ENCODE results near the gene COASY. TPM values are rescaled to one million over a fixed set of nuclear protein-coding genes. Genes with fewer than 3 reads are reported as not detected.

The COASY gene
- total RNA-seq = 13.0 and 13.4 TPM in 2 replicates

DNA sequence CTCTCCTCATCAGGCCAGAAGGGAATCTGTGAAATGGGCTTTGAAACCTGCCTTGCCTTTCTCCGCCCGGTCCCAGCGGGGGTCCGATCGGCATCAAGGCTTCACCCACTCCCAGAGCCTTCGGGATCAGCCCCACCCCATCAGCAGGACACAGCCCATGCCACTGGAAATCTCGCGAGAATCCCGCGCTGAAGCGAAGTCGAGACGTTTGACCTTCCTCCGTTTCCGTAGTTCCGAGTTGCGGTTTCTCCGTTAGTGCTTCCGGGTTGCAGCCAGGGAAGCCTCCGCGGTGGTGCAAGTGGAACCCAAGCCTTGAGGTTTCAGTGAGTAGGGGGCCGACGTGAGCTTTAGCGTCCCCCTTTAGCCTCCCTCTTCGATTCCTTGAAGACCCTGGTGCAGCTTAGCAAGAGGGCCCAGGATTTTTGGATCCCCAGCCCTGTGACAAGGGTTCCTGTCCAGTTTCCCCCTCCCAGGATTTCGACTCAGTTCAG, at the start of gene COASY:
TSS of gene COASY (plus strand) at position 252 of the 491 bp plus-strand sequence. CDS start 475 bp downstream, outside the sequence.
- DNase-seq (ENCODE audit: insufficient read length, low spot score, missing footprints) = peak; percentile 100
- Histone ChIP-seq H3K79me2 (ENCODE audit: insufficient read depth, low read length) (peaks cover 44% of the 10 kb centered on the region), H3K4me2 (ENCODE audit: insufficient read depth, low read length) (peak within 1 kb of the TSS; percentile 88), H2AFZ (ENCODE audit: low read length) (peak within 1 kb of the TSS; percentile 84), H3K27me3 (ENCODE audit: insufficient read depth, low read length) (no peaks in the 10 kb centered on the region), H3K27ac (ENCODE audit: low read depth, low read length) (peak within 1 kb of the TSS; percentile 90), H3K4me3 (ENCODE audit: insufficient read depth, low read length) (peak within 1 kb of the TSS; percentile 93), H4K20me1 (ENCODE audit: insufficient read depth, low read length) (no peaks in the 10 kb centered on the region), H3K36me3 (ENCODE audit: insufficient read depth, low read length) (peaks cover 31% of the 10 kb centered on the region), H3K4me1 (ENCODE audit: insufficient read depth, low read length) (peaks cover 24% of the 10 kb centered on the region), H3K9me3 (ENCODE audit: low read depth, low read length) (no peaks in the 10 kb centered on the region)
- TF ChIP-seq, protein P1, sequence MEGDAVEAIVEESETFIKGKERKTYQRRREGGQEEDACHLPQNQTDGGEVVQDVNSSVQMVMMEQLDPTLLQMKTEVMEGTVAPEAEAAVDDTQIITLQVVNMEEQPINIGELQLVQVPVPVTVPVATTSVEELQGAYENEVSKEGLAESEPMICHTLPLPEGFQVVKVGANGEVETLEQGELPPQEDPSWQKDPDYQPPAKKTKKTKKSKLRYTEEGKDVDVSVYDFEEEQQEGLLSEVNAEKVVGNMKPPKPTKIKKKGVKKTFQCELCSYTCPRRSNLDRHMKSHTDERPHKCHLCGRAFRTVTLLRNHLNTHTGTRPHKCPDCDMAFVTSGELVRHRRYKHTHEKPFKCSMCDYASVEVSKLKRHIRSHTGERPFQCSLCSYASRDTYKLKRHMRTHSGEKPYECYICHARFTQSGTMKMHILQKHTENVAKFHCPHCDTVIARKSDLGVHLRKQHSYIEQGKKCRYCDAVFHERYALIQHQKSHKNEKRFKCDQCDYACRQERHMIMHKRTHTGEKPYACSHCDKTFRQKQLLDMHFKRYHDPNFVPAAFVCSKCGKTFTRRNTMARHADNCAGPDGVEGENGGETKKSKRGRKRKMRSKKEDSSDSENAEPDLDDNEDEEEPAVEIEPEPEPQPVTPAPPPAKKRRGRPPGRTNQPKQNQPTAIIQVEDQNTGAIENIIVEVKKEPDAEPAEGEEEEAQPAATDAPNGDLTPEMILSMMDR (IDR thresholded peaks at IDR 0.05; ENCODE audit: extremely low read depth, low read depth, low read length) = no peak

DNA sequence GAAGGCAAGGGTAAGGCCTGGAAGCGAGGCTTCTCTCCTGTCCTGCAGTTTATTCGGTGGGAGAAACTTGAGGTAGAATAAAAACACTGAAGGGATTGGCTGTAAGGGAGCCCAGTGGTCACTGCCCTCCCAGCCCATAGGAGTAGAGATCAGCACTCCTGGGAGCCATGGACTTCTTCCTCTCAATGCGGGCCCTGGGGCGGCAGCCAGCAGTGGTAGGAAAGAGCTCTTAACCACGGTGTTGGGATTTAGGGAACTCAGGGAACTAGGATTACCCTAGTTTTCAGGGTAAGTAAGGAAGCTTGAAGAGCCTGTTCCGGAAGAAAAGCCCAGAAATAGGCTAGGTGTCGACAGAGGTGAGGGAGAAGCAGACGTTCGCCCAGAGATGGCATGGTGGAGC, 49.7 kb upstream of the COASY start:
- Histone ChIP-seq H3K27me3 (ENCODE audit: insufficient read depth, low read length) (no peaks in the 10 kb centered on the region), H3K4me1 (ENCODE audit: insufficient read depth, low read length) (peaks cover 7% of the 10 kb centered on the region), H3K27ac (ENCODE audit: low read depth, low read length) (no peak overlapping the region), H3K36me3 (ENCODE audit: insufficient read depth, low read length) (peaks cover 47% of the 10 kb centered on the region), H3K9me3 (ENCODE audit: low read depth, low read length) (no peaks in the 10 kb centered on the region), H3K4me3 (ENCODE audit: insufficient read depth, low read length) (no peak overlapping the region), H4K20me1 (ENCODE audit: insufficient read depth, low read length) (no peaks in the 10 kb centered on the region), H2AFZ (ENCODE audit: low read length) (no peak overlapping the region), H3K79me2 (ENCODE audit: insufficient read depth, low read length) (no peaks in the 10 kb centered on the region), H3K4me2 (ENCODE audit: insufficient read depth, low read length) (no peak overlapping the region)
- TF ChIP-seq, protein P1 (IDR thresholded peaks at IDR 0.05; ENCODE audit: extremely low read depth, low read depth, low read length) = no peak
- no peak for DNase-seq (ENCODE audit: insufficient read length, low spot score, missing footprints)

- Histone ChIP-seq H4K20me1 (ENCODE audit: insufficient read depth, low read length) (no peaks in the 10 kb centered on the region), H3K4me3 (ENCODE audit: insufficient read depth, low read length) (no peak overlapping the region), H3K79me2 (ENCODE audit: insufficient read depth, low read length) (no peaks in the 10 kb centered on the region), H3K27ac (ENCODE audit: low read depth, low read length) (no peak overlapping the region), H2AFZ (ENCODE audit: low read length) (peak overlapping the region; percentile 25), H3K36me3 (ENCODE audit: insufficient read depth, low read length) (peaks cover 42% of the 10 kb centered on the region), H3K4me1 (ENCODE audit: insufficient read depth, low read length) (peaks cover 13% of the 10 kb centered on the region), H3K4me2 (ENCODE audit: insufficient read depth, low read length) (no peak overlapping the region), H3K27me3 (ENCODE audit: insufficient read depth, low read length) (no peaks in the 10 kb centered on the region), H3K9me3 (ENCODE audit: low read depth, low read length) (no peaks in the 10 kb centered on the region)
- TF ChIP-seq, protein P1 (IDR thresholded peaks at IDR 0.05; ENCODE audit: extremely low read depth, low read depth, low read length) = no peak
- peak; percentile 19 for DNase-seq (ENCODE audit: insufficient read length, low spot score, missing footprints)
Observed at GRCh38 chr17:42512733-42513251, 49.2 kb upstream of the COASY start.

DNA sequence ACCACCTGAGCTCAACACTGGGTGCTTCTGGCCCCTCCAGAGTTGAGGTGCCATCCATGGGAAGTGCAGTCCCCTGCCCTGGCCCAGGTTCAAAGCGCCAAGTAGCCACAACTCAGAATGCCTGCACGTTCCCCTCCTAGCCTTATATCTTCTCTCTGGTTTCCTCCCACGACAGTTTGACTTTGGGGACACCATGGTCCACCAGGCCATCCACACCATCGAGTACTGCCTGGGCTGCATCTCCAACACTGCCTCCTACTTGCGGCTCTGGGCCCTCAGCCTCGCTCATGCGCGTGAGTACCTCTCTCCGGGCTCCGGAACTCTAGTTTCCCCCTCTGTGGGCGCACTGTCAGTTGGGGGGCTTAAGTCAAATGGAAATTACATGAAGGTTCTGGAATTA, 48.3 kb upstream of the COASY start:
- Histone ChIP-seq H3K36me3 (ENCODE audit: insufficient read depth, low read length) (peaks cover 33% of the 10 kb centered on the region), H3K4me2 (ENCODE audit: insufficient read depth, low read length) (no peak overlapping the region), H3K4me1 (ENCODE audit: insufficient read depth, low read length) (peaks cover 22% of the 10 kb centered on the region), H4K20me1 (ENCODE audit: insufficient read depth, low read length) (no peaks in the 10 kb centered on the region), H3K27ac (ENCODE audit: low read depth, low read length) (no peak overlapping the region), H2AFZ (ENCODE audit: low read length) (no peak overlapping the region), H3K4me3 (ENCODE audit: insufficient read depth, low read length) (no peak overlapping the region), H3K27me3 (ENCODE audit: insufficient read depth, low read length) (no peaks in the 10 kb centered on the region), H3K79me2 (ENCODE audit: insufficient read depth, low read length) (no peaks in the 10 kb centered on the region), H3K9me3 (ENCODE audit: low read depth, low read length) (no peaks in the 10 kb centered on the region)
- TF ChIP-seq, protein P1 (IDR thresholded peaks at IDR 0.05; ENCODE audit: extremely low read depth, low read depth, low read length) = no peak
- no peak for DNase-seq (ENCODE audit: insufficient read length, low spot score, missing footprints)

All from osteoblast (primary cell).